Left cardiac atrium (tissue), 4 donors: ENCODE data around the gene JCHAIN. TPM values are rescaled to one million over a fixed set of nuclear protein-coding genes. Genes with fewer than 3 reads are reported as not detected.
"Not testable (repeated sequence)": the region's sequence is repeated elsewhere in the genome, so short reads cannot be mapped to it uniquely, and the experiment has no call there.

Experiments used
- ATAC-seq, 2 donors: fragments of 200-7000 bp; cut with Tn5 transposase; one replicate each; pipeline ENCODE4 v1.9.1; 2020; ENCODE audit warnings: mild to moderate bottlenecking in 2 of 2, moderate library complexity in 2 of 2
- DNase-seq: peaks from one replicate; pipeline ENCODE4 v3.0.0-alpha.2; 2020
- intact Hi-C, 2 donors: fragments of 100-400 bp; cut with DNase I; formaldehyde crosslinking; loops; one replicate each; pipeline versions ENCODE4 v1.14.1 to v1.15.1; 2022 to 2023
- total RNA-seq, 2 donors: library from RNA; stranded (reverse); fragmentation: NEBNext Ultra II Directional; extraction: Animal tissue kit (Norgen Biotek cat#: 25700); gene quantifications; one replicate each; pipeline ENCODE4 v1.2.1, GENCODE V29; 2021
- donor health status: DM: no; HTN: yes; CAD: no.
- donor health status: DM: no; HTN: yes; CAD: no; lungs with severe emphysema.
- donor health status: DM: yes; HTN: yes; CAD: no.
- donor health status: Dilated cardiomyopathy.

Gene JCHAIN
- total RNA-seq, 2 donors from 2014 or later = 9.0 to 12.0 TPM

- intact Hi-C loops = loop anchor here in 1 of 2 donors (10.0 kb wide), 1 partner anchor 1057 kb away; no protein-coding TSS in a partner anchor
- no peak for ATAC-seq
- DNase-seq = no peak
Observed at GRCh38 chr4:70657326-70657725, 9.0 kb downstream of the JCHAIN start.

GRCh38 chr4:70654605-70655011 is 11.7 kb downstream of the JCHAIN start:
- intact Hi-C loops = loop anchor here in 1 of 2 donors (5.0 to 10.0 kb wide), 2 partner anchors 353 to 1060 kb away; no protein-coding TSS in a partner anchor
- ATAC-seq (no peak), DNase-seq (no peak)

DNA sequence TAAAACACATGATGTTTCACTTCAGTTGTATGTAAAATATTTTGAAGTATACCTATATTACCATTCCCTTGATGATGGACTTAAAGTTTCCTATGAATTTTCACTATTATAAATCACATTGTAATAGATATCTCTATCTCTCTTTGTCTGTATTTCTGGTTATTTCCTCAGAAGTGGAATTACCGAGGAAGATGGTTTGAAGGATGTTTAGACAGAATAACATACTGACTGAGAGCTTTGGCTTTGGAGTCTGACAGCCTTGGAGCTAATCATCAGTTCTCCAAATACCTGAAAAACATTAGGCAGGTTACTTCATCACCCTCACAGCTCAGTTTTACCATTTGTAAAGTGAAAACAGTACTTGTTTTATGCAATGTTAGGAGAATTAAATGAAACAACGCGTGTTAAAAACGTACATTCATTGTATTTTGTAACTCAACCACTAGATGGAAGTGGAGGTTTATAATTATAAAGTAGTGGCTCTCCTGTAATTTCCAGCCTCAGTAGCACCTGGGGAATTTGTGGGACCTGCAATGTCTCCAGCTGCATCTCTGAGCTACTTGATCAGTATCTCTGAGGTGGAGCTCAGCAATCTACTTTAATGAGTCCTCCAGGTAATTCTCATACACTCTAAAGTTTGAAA is 14.3 kb downstream of the JCHAIN start:
- DNase-seq (no peak), ATAC-seq (peak; percentile 19 to 55)
- intact Hi-C loops = loop anchor here in 1 of 2 donors (5.0 to 10.0 kb wide), 2 partner anchors 355 to 1063 kb away; no protein-coding TSS in a partner anchor

GRCh38 chr4:70650741-70651140 is 15.6 kb downstream of the JCHAIN start:
- intact Hi-C loops = loop anchor here in 1 of 2 donors (5.0 to 10.0 kb wide), 2 partner anchors 357 to 1064 kb away; no protein-coding TSS in a partner anchor
- ATAC-seq, DNase-seq: not testable (repeated sequence)

GRCh38 chr4:70640192-70640591 is 26.1 kb downstream of the JCHAIN start:
- DNase-seq (no peak), ATAC-seq (no peak)
- intact Hi-C loops = no loop called here

- peak; percentile 63 to 87 for ATAC-seq
- intact Hi-C loops = no loop called here
- no peak for DNase-seq
Observed at GRCh38 chr4:70637239-70637913, 28.9 kb downstream of the JCHAIN start.

DNA sequence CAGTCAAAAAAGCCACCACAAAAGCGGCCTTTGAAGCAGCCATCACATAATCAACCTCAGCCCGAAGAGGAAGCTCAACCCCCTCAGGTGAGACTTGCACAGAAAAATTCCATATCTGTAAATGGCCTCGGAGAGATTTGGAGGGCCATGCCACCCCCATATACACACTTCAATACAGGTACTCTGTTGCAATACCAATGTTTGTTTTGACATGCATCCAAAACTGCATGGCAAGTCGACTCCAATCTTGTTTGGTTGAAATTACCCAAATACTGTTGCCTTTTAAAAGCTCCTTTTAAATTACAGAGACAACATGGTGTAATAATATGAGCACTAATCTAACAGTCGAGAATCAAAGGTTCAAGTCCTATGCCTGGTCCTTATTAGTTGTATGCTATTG is 31.8 kb downstream of the JCHAIN start:
- no peak for ATAC-seq
- DNase-seq = no peak
- intact Hi-C loops = no loop called here

GRCh38 chr4:70632028-70632427 is 34.3 kb downstream of the JCHAIN start:
- DNase-seq = no peak
- ATAC-seq = no peak
- intact Hi-C loops = no loop called here

- ATAC-seq (no peak), DNase-seq (no peak)
- intact Hi-C loops = no loop called here
Observed at GRCh38 chr4:70630162-70630561, 36.1 kb downstream of the JCHAIN start.

DNA sequence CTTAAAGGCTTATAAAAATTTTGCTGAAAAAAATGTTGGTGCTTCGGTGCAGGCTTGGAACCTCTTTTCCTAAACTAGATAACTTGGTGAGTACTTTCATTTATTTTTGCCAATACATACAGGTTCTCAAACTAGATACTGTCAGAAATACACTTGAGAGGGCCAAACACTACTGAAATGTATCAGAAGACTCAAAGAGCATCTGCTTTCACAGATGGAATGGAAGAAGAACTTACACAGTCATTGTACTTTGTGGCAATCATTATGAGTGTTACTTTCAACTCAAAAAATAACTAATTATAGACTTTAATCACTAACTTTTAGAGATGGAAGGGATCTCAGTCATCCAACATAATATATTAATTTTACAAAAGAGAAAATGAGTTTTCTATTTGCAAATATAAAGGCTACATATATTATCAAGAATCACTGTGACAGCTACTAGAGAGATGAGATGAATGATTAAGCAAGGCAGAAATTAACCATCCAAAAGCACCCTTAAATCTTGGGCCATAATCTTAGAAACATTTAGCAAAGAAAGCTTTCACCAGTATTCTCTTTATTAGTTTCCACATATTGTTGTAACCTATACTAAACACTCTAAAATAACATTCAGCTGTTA is 36.7 kb downstream of the JCHAIN start:
- no peak for DNase-seq
- ATAC-seq = no peak
- intact Hi-C loops = no loop called here

DNA sequence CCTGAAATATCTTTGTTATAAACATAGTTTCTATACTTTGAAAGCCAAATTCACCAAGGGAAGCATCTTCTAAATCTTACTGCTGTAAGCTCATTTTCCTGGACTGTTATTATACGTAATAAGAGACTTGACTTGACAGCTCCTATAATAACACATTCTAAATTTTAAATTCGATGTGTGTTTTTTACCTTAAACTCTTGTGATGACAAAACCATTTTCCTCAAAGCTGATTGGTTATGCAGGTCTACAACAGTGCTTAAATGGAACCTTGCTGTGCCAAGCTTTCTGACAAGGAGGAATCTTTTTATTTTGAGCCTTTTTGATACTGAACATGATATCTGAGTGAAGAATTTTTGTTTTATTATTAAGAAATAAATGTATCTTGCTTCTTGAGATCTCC is 37.9 kb downstream of the JCHAIN start, which contains the start of gene ENAM:
TSS of gene ENAM (plus strand) at position 301 of the 400 bp plus-strand sequence. CDS start 757 bp downstream, outside the sequence.
- intact Hi-C loops = no loop called here
- DNase-seq (no peak), ATAC-seq (no peak)

DNA sequence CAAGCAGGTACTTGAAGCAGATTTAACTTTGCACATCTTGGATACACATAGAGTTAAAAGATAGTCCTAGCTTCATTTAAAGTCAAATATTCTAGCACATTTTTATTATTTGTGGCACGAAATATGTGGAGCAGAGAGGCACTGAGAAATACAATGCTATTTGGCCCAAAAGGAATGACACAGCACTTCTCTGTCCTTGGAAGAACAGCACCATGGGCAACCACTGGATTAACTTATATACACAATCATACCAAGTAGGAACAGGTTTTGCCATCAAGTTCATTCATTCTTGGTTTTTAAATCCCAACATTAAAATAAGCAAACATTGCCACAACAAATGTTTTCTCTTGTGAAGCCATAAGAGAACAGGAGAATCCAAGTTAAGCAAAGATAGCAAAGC is 38.7 kb downstream of the JCHAIN start:
- no peak for DNase-seq
- ATAC-seq = no peak
- intact Hi-C loops = no loop called here

GRCh38 chr4:70624226-70624793 is 42.0 kb downstream of the JCHAIN start:
- ATAC-seq (no peak), DNase-seq (no peak)
- intact Hi-C loops = no loop called here

DNA sequence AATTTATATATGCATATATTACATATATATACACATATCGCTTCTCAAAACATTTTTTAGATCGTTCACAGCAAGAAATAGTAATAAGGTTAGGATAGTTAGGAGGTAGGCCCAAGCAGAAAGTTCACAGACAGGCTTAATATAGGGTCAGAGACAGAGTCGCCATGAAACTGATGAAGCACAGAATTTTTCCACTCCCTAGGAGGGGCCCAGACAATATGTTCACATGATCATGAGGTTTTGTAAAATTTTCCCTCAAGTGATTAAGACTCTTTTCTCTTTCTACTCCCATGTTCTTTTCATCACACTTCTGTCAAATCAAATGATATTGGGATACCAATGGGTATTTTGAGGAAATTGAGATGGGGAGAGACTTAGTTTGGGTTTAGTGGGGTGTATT is 43.0 kb downstream of the JCHAIN start:
- no peak for DNase-seq
- intact Hi-C loops = no loop called here

GRCh38 chr4:70619778-70620177 is 46.5 kb downstream of the JCHAIN start:
- ATAC-seq (no peak), DNase-seq (no peak)
- intact Hi-C loops = no loop called here

More for the DNA sequence above, 43.0 kb downstream of the JCHAIN start:
- ATAC-seq = no peak

DNA sequence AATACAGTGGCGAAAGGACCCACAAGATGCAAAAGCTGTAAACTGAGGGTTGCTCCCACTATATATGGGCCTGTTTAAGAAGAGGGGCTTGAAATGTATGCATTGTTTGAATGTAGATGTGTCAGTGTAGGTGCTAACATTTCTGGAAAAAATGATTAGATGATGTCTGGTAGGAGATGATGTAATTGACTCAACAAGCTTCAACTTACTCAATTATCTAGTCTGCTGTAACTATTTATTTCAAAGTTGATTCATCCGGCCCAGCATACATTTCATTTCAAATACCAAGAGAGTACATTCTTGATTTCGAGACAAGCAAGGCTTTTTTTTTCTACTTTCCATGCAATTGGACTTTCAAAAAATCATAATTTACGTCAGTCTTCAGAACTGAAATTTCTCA is 47.0 kb downstream of the JCHAIN start:
- ATAC-seq (no peak), DNase-seq (no peak)
- intact Hi-C loops = no loop called here

GRCh38 chr4:70614184-70614555 is 52.1 kb downstream of the JCHAIN start:
- ATAC-seq (peak; percentile 26 to 50), DNase-seq (no peak)
- intact Hi-C loops = no loop called here

GRCh38 chr4:70613306-70614183 is 52.8 kb downstream of the JCHAIN start:
- intact Hi-C loops = no loop called here
- DNase-seq = peak; percentile 23
- ATAC-seq = peak; percentile 71 to 76

- no peak for DNase-seq
- intact Hi-C loops = loop anchor here in 1 of 2 donors (10.0 kb wide), 1 partner anchor 1106 kb away; no protein-coding TSS in a partner anchor
- ATAC-seq = no peak
Observed at GRCh38 chr4:70608324-70608723, 58.0 kb downstream of the JCHAIN start.
